Smooth muscle cell of the brain vasculature (primary cell): ENCODE data around the gene CYP4F8.
"Not testable (repeated sequence)": the region's sequence is repeated elsewhere in the genome, so short reads cannot be mapped to it uniquely, and the experiment has no call there.

Experiments
- DNase-seq: peaks from one replicate; pipeline ENCODE4 v3.0.0-alpha.2; 2012; ENCODE audit warnings: low read depth, low spot score

The CYP4F8 gene, protein sequence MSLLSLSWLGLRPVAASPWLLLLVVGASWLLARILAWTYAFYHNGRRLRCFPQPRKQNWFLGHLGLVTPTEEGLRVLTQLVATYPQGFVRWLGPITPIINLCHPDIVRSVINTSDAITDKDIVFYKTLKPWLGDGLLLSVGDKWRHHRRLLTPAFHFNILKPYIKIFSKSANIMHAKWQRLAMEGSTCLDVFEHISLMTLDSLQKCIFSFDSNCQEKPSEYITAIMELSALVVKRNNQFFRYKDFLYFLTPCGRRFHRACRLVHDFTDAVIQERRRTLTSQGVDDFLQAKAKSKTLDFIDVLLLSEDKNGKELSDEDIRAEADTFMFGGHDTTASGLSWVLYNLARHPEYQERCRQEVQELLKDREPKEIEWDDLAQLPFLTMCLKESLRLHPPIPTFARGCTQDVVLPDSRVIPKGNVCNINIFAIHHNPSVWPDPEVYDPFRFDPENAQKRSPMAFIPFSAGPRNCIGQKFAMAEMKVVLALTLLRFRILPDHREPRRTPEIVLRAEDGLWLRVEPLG

DNA sequence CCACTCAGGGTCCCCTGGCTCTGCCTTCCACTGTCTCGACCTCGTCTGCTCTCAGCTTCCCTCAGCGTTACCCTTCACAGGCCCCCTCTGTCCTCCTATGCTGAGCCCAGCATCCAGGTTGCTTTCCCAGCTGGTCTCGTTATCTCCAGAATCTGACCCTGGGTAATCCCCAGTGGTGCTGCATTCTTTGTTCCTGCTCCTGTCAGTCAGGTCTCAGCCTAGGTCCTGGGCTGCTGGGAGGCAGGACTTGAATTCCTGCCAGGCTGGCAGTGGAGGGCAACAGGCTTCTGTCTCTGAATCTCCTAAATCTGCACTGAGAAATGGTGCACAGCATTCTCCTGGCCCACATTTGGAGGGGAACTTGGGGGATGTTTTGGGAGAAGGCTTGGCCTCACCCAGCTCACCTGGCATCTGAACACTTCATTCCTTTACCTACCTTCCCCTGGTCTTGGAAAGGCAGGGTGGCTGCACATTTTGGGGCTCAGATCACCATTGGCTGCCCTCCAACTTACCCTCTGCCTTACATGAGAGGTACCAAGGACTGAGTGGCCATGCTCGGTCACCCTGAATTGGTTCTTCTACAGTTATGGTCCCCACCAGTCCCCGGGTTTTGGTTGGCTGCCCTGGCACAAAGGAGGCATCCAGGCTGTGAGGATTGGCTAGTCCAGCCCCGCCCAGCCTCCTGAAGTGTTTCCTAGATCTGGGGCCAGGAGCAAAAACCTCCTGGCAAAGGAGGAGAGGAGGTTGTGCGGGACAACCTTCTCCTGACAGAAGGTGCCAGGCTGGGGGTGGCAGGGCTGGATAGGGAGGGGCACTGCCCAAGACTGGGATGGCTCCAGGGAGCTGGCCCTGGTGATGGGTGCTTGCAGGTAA lies at the start of gene CYP4F8:
Gene CYP4F8 (plus strand): TSS at position 712 of the 873 bp plus-strand sequence. CDS start 399 bp downstream, outside the sequence.
- no peak for DNase-seq

- no peak for DNase-seq
Measured at GRCh38 chr19:15570420-15570819, 44.6 kb upstream of the CYP4F8 start.

DNA sequence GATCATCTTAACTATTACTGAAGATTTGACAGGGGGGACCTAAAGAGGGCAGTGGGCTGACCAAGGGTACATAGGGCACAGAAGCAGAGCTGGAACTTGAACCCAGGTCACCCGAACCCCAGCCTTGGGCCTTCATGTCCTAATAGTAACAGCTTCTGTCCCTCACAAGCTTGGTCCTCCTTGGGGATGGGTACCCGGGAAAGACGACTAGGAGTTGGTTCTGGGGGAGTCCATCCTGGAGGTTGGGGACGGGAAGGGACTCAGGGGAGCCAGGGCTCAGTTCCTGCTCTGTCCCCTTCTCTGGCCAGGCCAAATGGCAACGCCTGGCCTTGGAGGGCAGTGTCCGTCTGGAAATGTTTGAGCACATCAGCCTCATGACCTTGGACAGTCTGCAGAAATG lies 39.6 kb upstream of the CYP4F8 start:
- no peak for DNase-seq

GRCh38 chr19:15576526-15577156 lies 38.4 kb upstream of the CYP4F8 start:
- no peak for DNase-seq

GRCh38 chr19:15577184-15577771 lies 37.7 kb upstream of the CYP4F8 start:
- DNase-seq, result no peak

DNA sequence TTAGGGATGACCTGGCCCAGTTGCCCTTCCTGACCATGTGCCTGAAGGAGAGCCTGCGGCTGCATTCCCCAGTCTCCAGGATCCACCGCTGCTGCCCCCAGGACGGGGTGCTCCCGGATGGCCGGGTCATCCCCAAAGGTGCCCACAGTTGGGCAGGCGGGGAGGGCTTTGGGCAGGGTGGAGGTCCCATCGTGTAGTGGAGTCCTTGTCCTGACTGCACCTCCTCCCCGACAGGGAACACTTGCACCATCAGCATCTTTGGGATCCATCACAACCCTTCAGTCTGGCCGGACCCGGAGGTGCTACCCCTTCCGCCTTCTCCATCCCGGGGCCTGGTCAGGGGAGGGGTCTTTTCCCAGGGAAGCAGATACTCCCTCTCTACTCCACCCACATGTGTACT lies 31.7 kb upstream of the CYP4F8 start:
- DNase-seq, result no peak

- DNase-seq, result no peak
Measured at GRCh38 chr19:15584095-15584494, 30.9 kb upstream of the CYP4F8 start.

- DNase-seq, result no peak
Measured at GRCh38 chr19:15584541-15585115, 30.4 kb upstream of the CYP4F8 start.

GRCh38 chr19:15587663-15588062 lies 27.4 kb upstream of the CYP4F8 start:
- DNase-seq, result no peak

DNA sequence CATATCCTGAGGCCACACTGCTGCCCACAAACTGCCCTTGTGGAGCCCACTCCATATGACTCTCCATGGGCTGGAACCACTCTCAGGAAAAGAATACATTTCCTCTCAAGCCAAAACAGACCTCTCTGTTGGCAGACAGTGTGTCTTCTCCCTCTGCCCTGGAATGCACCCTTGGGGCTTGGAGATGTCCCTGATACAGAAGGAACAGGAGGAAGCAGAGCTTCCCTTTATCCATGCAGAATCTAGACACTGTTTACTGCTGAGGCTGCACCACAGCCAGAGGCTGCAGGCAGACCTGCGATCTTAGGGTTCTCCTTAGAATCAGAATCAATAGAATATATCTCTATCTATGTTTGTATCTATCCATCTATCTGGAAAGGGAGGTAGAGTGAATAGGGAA lies 26.8 kb upstream of the CYP4F8 start:
- DNase-seq, result no peak

DNA sequence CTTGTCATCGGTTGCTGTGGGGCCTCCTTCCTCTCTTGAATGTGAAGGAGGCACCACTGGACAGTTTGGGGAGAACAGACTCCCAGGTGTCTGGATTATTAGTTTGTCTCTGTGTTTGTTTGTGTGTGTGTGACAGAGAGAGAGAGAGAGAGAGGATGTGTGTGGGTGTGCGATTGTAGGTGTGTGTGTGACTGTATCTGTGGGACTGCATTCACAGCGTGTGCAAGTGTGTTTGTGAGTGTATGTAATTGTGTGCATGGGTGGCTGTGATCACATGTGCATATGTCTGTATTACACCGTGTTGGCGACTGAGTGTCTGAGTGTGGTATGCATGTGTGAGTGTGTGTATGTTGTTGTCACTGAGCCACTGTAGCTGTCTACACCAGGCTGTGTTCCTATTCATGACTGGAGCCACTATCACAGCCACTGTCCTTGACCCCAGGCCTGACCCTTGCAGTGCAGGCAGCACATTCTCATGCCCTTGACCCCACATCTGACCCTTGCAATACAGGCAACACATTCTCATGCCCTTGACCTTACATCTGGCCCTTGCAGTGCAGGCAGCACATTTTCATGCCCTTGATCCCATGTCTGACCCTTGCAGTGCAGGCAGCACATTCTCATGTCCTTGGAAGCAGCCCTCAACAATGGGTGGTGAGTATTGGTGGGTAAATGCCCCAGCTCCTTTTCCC lies 25.1 kb upstream of the CYP4F8 start:
- no peak for DNase-seq

DNA sequence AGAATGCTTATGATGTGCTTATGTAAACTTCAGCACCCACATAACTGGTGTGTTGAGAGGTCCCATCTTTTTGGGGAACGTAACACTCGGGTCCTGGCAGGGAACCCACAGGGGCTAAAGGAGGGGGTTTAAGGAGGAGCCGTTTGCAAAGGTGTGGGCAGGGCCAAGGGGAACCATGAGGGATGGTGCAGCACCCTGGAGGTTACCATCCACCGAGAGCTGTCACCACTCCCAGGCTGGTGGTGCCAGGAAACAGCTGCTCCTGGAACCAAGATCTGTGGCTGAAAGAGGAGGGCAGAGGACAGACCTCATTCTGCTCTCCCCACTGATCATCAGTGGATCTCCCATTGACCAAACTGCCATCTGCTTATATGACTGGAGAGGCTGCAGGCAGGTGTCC lies 23.2 kb upstream of the CYP4F8 start:
- DNase-seq, result no peak

- DNase-seq, result not testable (repeated sequence)
Measured at GRCh38 chr19:15592506-15592905, 22.5 kb upstream of the CYP4F8 start.

DNA sequence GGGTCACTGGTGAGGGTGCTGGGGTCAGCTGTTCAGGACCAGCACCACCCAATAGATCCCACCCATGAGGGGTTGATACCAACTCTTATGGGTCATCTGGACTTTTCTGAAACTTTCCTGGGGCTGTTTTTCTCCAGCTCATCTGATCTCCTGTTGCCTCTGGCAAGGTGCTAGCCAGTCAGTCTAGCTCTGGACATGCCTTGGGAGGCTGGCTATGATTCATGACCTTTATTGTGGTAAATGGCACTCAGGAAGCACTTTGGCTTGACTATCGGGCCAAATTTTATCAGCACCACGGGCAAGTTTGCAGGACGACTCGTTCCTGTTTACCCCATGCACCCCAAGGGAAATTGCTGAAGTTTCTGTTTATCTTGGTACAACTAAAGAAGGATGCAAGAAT lies 21.3 kb upstream of the CYP4F8 start:
- DNase-seq, result not testable (repeated sequence)

GRCh38 chr19:15595069-15595468 lies 19.9 kb upstream of the CYP4F8 start:
- DNase-seq, result no peak

DNA sequence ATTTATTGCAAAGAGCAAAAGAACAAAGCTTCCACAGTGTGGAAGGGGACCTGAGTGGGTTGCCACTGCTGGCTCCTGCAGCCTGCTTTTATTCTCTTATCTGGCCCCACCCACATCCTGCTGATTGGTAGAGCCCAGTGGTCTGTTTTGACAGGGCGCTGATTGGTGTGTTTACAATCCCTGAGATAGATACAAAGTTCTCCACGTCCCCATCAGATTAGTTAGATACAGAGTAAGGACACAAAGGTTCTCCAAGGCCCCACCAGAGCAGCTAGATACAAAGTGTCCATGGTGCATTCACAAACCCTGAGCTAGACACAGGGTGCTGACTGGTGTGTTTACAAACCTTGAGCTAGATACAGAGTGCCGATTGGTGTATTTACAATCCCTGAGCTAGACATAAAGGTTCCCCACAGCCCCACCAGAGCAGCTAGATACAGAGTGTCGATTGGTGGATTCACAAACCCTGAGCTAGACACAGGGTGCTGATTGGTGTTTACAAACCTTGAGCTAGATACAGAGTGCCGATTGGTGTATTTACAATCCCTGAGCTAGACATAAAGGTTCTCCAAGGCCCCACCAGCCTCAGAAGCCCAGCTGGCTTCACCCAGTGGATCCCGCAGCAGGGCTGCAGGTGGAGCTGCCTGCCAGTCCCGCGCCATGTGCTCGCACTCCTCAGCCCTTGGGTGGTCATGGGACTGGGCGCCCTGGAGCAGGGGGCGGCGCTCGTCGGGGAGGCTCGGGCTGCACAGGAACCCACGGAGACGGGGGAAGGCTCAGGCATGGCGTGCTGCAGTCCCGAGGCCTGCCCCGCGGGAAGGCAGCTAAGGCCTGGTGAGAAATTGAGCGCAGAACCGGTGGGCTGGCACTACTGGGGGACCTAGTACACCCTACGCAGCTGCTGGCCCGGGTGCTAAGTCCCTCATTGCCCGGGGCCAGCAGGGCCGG lies 6.8 kb upstream of the CYP4F8 start:
- not testable (repeated sequence) for DNase-seq

DNA sequence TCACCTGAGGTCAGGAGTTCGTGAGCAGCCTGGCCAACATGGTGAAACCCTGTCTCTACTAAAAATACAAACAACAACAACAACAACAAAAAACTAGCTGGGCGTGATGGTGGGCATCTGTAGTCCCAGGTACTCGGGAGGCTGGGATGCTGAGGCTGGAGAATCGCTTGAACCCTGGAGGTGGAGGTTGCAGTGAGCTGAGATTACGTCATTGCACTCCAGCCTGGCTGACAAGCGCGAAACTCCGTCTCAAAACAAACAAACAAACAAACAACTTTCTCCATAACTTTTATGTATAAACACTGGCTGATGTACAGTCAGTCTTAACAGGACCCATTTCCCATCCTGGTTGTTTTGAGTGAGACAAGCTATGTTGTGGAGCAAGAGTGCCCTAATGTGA lies 5.8 kb upstream of the CYP4F8 start:
- no peak for DNase-seq

DNA sequence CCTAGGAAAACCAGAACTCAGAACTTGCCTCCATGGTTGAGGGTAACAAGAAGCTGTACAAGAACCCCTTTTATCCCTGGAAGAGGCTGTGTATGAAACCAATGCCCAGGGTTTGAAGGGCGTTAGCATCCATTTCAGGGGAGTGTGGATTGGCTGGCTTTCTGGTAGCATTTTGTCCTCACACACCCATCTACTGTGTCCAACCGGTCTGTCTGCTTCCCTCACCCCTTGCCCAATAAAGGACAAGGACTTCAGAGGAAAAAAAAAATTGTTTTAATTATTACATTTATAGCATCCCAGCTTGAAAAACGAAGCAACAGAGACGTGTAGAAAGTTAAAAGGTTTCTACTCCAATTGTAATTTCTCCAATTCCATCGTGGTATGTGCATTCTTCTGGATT lies 2.7 kb upstream of the CYP4F8 start:
- DNase-seq, result no peak

GRCh38 chr19:15613338-15613737 lies 1.7 kb upstream of the CYP4F8 start:
- DNase-seq, result no peak

DNA sequence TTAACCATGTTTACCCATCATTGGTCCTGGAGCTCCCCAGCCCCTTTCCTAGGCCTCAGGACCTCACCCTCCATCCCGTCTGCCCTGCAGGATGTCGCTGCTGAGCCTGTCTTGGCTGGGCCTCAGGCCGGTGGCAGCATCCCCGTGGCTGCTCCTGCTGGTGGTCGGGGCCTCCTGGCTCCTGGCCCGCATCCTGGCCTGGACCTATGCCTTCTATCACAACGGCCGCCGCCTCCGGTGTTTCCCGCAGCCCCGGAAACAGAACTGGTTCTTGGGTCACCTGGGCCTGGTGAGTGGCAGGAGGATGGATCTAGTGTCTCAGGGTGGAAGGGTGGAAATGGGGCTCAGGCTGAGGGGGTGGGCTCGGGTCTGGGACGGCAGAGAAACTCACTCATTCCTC lies 508 bp downstream of the CYP4F8 start:
- DNase-seq, result no peak
